MG63 (cell line): Measurements from ENCODE around the gene MIA2. TPM values are rescaled to one million over a fixed set of nuclear protein-coding genes. Genes with fewer than 3 reads are reported as not detected.
"Not testable (repeated sequence)": the region's sequence is repeated elsewhere in the genome, so short reads cannot be mapped to it uniquely, and the experiment has no call there.

Experiments used
- DNase-seq: peaks from one replicate; pipeline ENCODE4 v3.0.0-alpha.2; 2020
- H3K27me3 ChIP-seq: fragments of 250-450 bp; sonication (Bioruptor Pico); 2 replicates; pipeline ENCODE4 v1.5.1; 2020; ENCODE audit warnings: mild to moderate bottlenecking, moderate library complexity
- H3K36me3 ChIP-seq: fragments of 250-450 bp; sonication (Bioruptor Pico); 2 replicates; pipeline ENCODE4 v1.5.1; 2020; ENCODE audit warnings: mild to moderate bottlenecking, moderate library complexity
- H3K4me3 ChIP-seq: fragments of 250-450 bp; sonication (Bioruptor Pico); 2 replicates; pipeline ENCODE4 v1.5.1; 2020; ENCODE audit warnings: mild to moderate bottlenecking, moderate library complexity
- H3K9me3 ChIP-seq: fragments of 250-450 bp; sonication (Bioruptor Pico); 2 replicates; pipeline ENCODE4 v1.5.1; 2020; ENCODE audit warnings: mild to moderate bottlenecking, moderate library complexity
- total RNA-seq: library from RNA; depleted of rRNA; stranded (reverse); fragments of >200 nt; shearing (Covaris generic); gene quantifications from 2 replicates; pipeline ENCODE4 v1.2.3, GENCODE V29; 2014; ENCODE audit warnings: low replicate concordance; rRNA removed

The MIA2 gene, protein sequence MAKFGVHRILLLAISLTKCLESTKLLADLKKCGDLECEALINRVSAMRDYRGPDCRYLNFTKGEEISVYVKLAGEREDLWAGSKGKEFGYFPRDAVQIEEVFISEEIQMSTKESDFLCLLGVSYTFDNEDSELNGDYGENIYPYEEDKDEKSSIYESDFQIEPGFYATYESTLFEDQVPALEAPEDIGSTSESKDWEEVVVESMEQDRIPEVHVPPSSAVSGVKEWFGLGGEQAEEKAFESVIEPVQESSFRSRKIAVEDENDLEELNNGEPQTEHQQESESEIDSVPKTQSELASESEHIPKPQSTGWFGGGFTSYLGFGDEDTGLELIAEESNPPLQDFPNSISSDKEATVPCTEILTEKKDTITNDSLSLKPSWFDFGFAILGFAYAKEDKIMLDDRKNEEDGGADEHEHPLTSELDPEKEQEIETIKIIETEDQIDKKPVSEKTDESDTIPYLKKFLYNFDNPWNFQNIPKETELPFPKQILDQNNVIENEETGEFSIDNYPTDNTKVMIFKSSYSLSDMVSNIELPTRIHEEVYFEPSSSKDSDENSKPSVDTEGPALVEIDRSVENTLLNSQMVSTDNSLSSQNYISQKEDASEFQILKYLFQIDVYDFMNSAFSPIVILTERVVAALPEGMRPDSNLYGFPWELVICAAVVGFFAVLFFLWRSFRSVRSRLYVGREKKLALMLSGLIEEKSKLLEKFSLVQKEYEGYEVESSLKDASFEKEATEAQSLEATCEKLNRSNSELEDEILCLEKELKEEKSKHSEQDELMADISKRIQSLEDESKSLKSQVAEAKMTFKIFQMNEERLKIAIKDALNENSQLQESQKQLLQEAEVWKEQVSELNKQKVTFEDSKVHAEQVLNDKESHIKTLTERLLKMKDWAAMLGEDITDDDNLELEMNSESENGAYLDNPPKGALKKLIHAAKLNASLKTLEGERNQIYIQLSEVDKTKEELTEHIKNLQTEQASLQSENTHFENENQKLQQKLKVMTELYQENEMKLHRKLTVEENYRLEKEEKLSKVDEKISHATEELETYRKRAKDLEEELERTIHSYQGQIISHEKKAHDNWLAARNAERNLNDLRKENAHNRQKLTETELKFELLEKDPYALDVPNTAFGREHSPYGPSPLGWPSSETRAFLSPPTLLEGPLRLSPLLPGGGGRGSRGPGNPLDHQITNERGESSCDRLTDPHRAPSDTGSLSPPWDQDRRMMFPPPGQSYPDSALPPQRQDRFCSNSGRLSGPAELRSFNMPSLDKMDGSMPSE (N-terminal part only)
- 6.3 and 8.6 TPM in 2 replicates for total RNA-seq

DNA sequence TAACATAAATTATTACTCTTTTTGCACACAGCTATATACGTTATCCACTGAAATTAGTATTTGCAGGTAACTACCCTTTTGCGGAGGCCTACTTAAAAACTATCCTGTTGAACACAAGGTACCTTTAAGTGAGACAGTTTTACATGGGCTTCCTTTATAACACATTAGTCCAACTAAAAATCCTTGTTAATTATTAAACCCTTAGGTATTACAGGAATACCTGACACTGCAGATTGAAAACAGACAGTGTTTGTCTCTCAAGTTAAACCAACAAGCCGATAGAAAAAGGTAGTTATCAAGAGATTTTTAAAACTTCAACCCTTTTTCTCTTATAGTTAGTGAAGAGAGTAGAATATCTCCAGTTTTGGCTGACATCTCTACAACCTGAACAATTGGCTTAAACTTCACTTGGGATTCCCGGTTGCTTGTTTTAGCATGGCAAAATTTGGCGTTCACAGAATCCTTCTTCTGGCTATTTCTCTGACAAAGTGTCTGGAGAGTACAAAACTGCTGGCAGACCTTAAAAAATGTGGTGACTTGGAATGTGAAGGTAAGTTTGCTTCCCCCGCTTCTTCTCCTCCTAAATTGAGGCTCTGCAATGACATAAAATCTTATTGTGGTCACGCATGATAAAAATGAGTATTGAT lies at the start of gene MIA2:
MIA2 (plus strand) TSS at position 236 of the 647 bp plus-strand sequence; CDS start at position 436, 200 bp downstream.
- no peak for DNase-seq
- Histone ChIP-seq H3K9me3 (no peaks in the 10 kb centered on the region), H3K27me3 (no peaks in the 10 kb centered on the region), H3K36me3 (no peaks in the 10 kb centered on the region), H3K4me3 (no peak within 1 kb of the TSS)

DNA sequence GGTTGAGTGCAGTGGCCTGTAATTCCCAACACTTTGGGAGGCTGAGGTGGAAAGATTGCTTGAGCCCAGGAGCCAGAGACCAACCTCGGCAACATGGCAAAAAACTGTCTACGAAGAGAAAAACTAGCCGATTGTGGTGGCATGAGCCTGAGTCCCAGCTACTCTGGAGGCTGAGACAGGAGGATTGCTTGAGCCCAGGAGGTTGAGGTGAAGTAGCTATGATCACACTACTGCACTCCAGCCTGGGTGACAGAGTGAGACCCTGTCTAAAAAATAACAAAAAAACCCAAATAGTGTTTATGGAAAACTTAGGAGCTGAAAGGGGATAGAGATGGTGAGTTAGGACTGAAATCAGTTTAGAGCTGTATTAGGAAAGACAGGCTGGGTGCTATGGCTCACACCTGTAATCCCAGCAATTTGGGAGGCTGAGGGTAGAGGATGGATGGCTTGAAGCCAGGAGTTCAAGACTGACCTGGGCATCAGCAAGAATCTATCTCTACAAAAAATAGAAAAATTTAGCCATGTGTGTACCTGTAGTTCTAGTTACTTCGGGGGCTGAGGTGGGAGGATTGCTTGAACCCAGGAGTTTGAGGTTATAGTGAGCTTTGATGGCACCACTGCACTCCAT lies 49.0 kb upstream of the MIA2 start:
- Histone ChIP-seq H3K27me3 (no peaks in the 10 kb centered on the region), H3K36me3 (peaks cover 54% of the 10 kb centered on the region), H3K9me3 (no peaks in the 10 kb centered on the region), H3K4me3 (no peak overlapping the region)
- DNase-seq, result no peak

DNA sequence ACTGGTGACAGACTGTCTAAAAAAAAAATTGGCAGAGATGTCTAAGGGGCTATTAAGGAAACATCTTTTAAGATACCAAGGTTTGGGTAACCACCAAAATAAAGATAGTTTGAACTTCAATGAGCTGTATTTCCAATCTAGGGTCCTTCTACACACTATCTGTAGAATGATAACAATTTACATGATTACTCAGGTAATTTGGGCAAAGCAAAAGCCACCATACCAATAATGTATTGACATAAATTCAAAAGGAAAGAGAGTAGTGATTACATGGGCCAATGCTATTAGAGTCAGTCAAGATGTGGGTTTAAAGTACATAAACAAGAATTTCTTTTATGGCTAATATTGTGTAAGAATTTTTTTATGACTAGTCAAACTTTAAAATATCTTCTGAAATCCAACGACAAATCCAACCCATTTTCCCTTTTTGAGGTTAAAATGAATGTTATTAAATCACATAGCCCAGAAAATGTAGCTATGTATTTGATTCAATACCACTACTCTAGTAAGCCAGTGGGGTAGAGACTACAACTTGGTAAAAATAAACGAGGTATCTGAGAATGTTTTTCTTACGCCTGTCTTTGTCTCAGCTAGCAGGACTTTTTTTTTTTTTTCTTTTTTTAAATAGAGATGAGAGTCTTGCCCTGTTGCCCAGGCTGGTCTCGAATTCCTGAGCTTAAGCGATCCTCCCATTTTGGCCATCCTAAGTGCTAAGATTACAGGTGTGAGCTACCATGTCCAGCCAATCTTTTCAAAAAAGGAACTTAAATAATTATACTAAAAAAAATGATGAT lies 48.3 kb upstream of the MIA2 start:
- H3K9me3 ChIP-seq, result no peaks in the 10 kb centered on the region
- peaks cover 48% of the 10 kb centered on the region for H3K36me3 ChIP-seq
- no peaks in the 10 kb centered on the region for H3K27me3 ChIP-seq
- no peak for DNase-seq
- H3K4me3 ChIP-seq, result no peak overlapping the region

DNA sequence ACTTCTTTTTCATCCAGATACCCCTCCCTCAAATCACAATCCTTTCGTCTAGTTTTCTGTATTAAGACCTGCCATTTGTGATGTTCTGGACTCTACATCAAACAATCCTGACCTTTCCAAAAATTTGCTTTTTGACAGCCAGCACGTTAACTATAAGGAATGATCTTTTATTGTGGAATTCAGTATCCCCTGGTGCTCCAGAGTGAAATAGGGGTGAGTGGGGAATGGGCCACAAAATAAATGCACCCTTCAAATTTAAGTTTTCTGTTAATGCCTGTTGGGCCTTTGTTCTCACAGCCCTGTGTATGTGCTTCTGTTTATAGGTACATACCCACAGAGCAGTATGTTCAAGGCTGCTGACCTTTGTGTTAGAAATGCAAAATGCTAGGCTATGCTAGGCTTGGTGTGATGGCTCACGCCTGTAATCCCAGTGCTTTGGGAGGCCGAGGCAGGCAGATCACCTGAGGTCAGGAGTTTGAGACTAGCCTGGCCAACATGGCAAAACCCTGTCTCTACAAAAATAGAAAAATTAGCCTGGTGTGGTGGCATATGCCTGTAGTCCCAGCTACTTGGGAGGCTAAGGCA lies 46.7 kb upstream of the MIA2 start:
- no peaks in the 10 kb centered on the region for H3K27me3 ChIP-seq
- no peaks in the 10 kb centered on the region for H3K9me3 ChIP-seq
- H3K4me3 ChIP-seq, result no peak overlapping the region
- DNase-seq, result no peak
- H3K36me3 ChIP-seq, result peaks cover 32% of the 10 kb centered on the region

DNA sequence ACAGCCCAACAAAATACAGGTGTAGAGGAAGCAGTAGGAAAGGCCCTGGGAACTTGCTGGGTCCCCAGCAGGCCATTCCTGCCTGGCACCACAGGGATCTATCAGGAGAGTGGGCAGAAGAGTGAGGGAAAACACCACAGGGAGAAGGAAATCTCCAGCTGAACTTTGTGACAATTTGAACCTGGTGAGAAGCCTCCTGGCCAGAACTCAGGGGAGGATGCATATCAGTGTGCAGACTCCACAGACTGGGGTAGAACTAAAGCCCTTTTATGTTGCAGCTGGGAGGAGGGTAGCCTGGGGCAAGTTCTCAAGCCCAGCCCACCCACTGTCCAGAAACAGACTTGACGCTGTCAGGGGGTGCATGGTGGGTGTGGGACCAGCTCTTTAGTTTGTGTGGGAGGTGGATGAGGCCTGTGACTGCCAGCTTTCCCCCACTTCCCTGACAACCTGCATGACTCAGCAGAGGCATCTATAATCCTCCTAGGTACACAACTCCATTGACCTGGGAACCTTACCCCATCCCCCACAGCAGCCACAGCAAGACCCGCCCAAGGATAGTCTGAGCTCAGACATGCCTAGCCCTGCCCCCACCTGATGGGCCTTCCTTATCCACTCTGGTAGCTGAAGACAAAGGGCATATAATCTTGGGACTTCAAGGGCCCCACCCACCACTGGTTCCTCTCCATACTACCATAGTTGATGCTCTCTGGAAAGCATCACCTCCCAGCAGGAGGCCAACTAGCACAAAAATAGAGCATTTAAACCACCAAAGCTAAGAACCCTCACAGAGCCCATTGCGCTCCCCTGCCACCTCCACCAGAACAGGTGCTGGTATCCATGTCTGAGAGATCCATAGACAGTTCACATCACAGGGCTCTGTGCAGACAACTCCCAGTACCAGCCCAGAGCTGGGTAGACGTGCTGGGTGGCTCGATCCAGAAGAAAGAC lies 29.8 kb upstream of the MIA2 start:
- Histone ChIP-seq H3K9me3 (no peaks in the 10 kb centered on the region), H3K4me3 (no peak overlapping the region), H3K27me3 (no peaks in the 10 kb centered on the region), H3K36me3 (no peaks in the 10 kb centered on the region)
- no peak for DNase-seq

DNA sequence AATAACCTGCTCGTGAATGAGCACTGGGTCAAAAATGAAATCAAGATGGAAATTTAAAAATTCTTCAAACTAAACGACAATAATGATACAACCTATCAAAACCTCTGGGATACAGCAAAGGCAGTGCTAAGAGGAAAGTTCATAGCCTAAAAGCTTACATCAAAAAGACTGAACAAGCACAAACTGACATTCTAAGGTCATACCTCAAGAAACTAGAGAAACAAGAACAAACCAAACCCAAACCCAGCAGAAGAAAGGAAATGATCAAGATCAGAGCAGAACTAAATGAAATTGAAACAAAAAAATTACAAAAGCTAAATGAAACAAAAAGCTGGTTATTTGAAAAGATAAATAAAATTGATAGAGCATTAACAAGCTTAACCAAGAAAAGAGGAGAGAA lies 26.3 kb upstream of the MIA2 start:
- DNase-seq, result not testable (repeated sequence)

DNA sequence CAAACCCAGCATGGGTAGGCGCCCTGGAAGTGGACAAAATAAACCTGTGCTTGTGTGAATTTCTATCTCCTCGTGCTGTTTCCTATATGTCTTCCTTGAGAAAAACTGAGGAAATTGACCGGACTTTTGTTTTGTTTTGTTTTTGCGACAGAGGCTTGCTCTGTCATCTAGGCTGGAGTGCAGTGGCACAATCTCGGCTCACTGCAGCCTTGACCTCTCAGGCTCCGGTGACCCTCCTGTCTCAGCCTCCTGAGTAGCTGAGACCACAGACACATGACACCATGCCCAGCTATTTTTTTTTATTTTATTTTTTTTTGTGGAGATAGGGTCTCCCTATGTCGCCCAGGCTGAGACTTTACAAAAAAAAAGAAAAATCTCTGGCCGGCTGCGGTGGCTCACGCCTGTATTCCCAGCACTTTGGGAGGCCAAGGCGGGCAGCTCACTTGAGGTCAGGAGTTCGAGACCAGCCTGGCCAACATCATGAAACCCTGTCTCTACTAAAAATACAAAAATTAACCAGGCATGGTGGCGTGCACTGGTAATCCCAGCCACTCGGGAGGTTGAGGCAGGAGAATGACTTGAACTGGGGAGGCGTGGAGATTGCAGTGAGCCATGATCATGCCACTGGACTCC lies 22.5 kb upstream of the MIA2 start:
- H3K36me3 ChIP-seq, result no peaks in the 10 kb centered on the region

More for the DNA sequence above, 26.3 kb upstream of the MIA2 start:
- H3K4me3 ChIP-seq, H3K36me3 ChIP-seq, H3K27me3 ChIP-seq, H3K9me3 ChIP-seq: not testable (repeated sequence)

DNA sequence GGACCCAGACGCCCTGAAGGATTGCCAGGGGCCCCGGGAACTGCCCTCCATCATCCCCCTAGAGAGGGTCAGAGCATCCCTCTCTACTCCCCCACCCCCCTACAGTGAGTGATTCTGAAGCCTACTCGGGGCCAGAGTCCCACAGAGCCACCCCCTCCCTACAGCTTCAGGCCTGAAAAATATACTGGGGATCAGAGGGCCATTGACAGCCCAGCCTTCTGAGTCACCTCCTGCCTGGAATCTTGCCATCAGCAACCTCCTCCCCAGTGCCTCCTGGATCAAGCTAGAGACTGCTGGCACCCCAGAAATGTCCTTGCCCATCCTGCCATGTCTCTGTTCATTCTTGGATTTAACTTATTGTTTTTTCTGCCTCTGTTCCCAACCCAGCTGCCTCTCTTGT lies 21.7 kb upstream of the MIA2 start:
- peak; percentile 9 for DNase-seq
- Histone ChIP-seq H3K36me3 (no peaks in the 10 kb centered on the region), H3K27me3 (no peaks in the 10 kb centered on the region), H3K4me3 (no peak overlapping the region), H3K9me3 (no peaks in the 10 kb centered on the region)

More for the DNA sequence above, 22.5 kb upstream of the MIA2 start:
- no peak for DNase-seq
- Histone ChIP-seq H3K27me3 (no peaks in the 10 kb centered on the region), H3K4me3 (no peak overlapping the region), H3K9me3 (no peaks in the 10 kb centered on the region)

DNA sequence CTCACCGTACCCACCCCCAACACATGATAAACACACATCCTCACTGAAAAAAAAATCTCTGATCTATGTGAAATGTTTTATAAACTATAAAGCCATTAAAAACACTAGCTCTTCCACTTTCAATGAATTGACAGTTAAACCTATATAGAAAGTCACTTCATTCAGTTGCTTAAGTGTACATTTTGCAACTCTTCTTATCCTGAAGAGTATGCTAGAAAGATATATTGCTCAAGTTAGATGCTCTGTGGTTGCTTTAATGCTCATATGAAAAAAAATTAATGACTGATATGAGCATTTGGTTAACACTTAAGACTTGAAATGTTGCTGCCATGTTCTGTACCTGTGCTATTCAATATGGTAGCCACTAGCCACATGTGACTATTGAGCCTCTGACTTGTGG lies 21.0 kb upstream of the MIA2 start:
- H3K36me3 ChIP-seq, result no peaks in the 10 kb centered on the region
- no peak for DNase-seq
- H3K27me3 ChIP-seq, result no peaks in the 10 kb centered on the region
- no peak overlapping the region for H3K4me3 ChIP-seq
- no peaks in the 10 kb centered on the region for H3K9me3 ChIP-seq

DNA sequence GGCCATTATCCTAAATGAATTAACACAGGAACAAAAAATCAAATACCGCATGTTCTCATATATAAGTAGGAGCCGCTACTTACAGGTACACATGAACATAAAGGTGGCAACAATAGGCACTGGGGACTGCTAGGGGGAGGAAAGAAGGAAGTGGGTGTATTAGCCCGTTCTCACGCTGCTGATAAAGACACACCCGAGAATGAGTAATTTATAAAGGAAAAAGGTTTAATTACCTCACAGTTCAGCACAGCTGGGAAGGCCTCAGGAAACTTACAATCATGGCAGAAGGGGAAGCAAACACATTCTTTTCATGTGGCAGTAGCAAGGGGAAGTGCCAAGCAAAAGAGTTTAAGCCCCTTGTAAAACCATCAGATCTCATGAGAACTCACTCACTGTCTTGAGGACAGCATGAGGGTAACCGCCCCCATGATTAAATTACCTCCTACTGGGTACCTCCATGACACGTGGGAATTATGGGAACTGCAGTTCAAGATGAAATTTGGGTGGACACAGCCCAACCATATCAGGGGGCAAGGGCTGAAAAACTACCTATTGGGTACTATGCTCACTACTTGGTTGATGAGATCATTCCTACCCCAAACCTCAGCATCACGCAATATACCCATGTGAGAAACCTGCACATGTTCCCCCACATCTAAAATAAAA lies 16.4 kb upstream of the MIA2 start:
- H3K36me3 ChIP-seq, result no peaks in the 10 kb centered on the region
- H3K27me3 ChIP-seq, result no peaks in the 10 kb centered on the region
- no peak for DNase-seq
- no peak overlapping the region for H3K4me3 ChIP-seq
- H3K9me3 ChIP-seq, result no peaks in the 10 kb centered on the region

DNA sequence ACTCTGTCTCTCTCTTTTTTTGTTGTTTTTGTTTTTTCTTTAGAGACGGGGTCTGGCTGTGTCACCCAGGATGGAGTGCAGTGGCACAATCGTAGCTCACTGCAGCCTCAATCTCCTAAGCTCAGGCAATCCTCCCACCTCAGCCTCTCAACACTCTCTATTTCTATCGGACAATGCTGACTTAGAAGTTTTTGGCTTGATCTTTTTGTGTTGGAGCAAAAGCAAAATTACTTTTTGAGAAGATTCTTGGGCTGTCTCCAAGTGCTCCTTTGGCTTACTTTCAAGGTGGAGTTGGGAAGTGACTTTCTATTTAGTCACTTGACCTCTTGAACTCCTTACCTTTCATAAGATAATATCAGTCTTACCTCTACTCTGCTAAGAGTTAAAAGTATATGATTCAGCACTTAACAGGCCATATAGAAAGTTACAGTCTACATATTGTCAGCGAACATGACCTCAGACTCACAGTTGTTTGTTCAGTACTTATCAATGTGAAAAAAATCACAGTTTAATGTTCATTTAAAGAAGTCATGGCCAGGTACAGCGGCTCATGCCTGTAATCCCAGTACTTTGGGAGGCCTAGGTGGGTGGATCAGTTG lies 15.4 kb upstream of the MIA2 start:
- Histone ChIP-seq H3K9me3 (no peaks in the 10 kb centered on the region), H3K36me3 (no peaks in the 10 kb centered on the region), H3K27me3 (no peaks in the 10 kb centered on the region), H3K4me3 (no peak overlapping the region)
- no peak for DNase-seq

DNA sequence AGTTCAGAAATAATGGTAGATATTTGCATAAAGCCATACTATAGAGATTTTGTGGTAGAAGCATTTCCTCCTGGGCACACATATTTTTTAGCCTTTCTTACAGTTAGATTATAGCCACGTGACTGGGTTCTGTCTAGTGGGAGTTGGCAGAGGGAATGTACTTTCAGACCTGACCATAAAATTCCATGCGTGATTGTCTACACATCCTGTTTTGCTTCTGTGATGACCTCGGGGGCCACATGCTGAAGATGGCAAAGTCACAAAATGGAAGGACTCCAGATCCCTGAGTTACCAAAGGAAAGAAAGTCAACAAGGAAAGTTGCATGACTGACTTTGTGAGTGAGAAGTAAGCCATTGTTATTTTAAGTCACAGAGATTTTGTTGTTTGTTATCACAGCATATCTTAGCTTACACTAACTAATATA lies 14.6 kb upstream of the MIA2 start:
- DNase-seq, result no peak
- no peaks in the 10 kb centered on the region for H3K36me3 ChIP-seq
- no peaks in the 10 kb centered on the region for H3K27me3 ChIP-seq
- no peak overlapping the region for H3K4me3 ChIP-seq
- H3K9me3 ChIP-seq, result no peaks in the 10 kb centered on the region

DNA sequence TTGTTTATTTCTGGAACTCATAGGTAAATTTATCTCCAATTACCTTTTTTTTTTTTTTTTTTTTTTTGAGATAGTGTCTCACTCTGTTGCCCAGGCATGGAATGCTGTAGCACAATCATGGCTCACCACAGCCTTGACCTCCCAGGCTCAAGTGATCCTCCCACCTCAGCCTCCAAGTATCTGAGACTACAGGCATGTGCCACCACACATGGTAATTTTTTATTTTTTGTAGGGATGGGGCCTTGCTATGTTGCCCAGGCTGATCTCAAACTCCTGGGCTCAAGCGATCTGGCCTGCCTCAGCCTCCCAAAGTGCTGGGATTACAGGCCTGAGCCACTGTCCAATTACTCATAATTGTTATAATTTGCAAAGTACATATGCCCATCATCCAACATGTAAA lies 13.2 kb upstream of the MIA2 start:
- H3K36me3 ChIP-seq, H3K4me3 ChIP-seq, H3K9me3 ChIP-seq, DNase-seq, H3K27me3 ChIP-seq: not testable (repeated sequence)
